GM21423 (cell line): ENCODE measurements around the gene KRTAP10-5.
"Not testable (repeated sequence)": the region's sequence is repeated elsewhere in the genome, so short reads cannot be mapped to it uniquely, and the experiment has no call there.

ENCODE experiments used
- ATAC-seq: cut with Tn5 transposase; IDR thresholded peaks from one replicate; pipeline ENCODE4 v1.9.1; 2021; ENCODE audit warnings: mild to moderate bottlenecking, moderate library complexity; ENCODE audit not compliant: unreplicated experiment

The KRTAP10-5 gene

DNA sequence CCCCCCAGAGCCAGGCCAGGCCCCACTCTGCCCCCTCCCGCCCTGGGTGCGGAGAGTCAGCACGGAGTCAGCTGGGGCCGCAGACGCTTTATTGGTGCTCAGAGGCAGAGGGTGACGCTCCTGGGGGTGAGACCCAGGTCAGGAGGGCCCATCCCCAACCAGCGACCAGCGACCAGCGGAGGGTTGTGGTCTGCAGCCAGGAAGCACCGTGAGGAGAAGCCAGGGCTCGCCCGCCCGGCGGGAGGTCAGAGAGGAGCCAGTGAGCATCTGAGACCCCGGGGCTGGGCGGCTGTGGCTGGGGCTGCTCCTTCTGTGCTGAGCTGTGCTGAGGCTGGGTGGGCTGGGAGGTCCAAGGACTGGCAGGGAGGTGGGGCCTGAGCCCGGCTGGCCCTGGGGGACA lies 30.1 kb downstream of the KRTAP10-5 start:
- not testable (repeated sequence) for ATAC-seq

GRCh38 chr21:44549525-44550211 lies 30.7 kb downstream of the KRTAP10-5 start:
- ATAC-seq, result no peak

DNA sequence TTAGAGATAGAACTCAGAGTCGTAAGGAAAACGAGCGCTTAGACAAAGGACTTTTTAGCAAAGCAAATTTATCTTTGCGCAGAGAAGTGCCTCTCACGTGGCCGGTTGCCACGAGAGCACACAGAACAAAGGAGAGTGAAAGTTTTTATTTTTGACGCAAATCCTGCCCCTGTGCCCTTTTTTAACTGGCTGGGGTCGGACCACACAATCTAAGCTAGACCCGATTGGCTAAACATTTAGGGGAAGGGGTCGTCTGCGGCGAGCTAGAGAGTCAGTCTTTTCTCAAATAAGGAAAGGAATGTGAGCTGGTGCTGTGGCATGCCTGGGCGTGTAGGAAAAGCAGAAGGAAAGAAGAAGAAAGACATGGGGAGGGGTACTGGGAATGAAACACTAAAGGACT lies 31.5 kb downstream of the KRTAP10-5 start:
- ATAC-seq, result no peak

GRCh38 chr21:44548381-44548780 lies 32.0 kb downstream of the KRTAP10-5 start:
- ATAC-seq, result no peak

DNA sequence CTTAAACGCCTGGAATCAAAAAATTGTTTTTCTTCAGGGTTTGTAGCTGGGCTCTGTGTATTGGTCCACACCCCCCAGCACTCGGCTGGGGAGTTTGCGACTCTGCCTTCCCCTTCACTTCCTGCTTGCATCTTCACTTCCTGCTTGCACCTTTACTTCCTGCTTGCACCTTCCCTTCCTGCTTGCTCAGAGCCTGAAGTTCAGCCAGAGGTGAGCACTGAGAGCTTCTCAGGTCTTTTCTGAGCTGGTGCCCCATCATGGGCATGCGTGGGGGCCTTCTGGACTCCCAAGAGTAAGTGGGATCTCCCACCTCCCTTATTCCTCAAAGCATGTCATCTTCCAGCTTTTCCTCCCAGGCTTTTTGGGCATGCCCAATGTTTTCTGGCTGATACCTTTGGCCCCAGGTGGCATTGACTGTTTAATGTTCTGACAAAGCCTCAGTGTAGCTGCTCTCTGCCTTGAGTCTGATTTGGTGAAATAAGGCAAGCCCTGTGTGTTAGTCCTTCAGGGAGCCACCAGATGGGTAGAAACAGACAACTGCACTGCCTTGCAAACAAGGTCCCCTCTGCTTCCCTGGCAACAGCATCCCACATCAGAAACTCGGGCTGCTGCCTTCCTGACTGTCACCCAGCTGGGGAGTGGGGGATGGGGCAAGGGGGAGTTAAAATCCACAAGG lies 32.6 kb downstream of the KRTAP10-5 start:
- no peak for ATAC-seq

GRCh38 chr21:44544566-44544965 lies 35.8 kb downstream of the KRTAP10-5 start:
- no peak for ATAC-seq

DNA sequence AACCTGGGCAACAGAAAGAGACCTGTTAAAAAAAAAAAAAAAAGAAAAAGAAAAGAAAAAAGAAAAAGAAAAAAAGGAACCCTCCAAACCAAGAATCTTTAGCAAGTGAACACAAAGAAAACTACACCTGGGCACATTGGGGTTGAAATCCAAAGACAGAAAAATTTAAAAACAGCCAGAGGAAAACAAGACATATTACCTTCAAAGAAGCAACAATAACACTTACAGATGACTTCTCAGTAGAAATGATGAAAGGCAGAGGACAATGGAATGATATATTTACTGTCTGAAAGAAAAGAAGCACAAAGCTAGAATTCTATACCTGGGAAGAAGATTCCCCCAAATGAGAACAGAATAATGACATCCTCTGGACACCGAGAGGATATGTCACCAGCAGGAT lies 37.7 kb downstream of the KRTAP10-5 start:
- no peak for ATAC-seq

- no peak for ATAC-seq
Measured at GRCh38 chr21:44540741-44541288, 39.6 kb downstream of the KRTAP10-5 start.

DNA sequence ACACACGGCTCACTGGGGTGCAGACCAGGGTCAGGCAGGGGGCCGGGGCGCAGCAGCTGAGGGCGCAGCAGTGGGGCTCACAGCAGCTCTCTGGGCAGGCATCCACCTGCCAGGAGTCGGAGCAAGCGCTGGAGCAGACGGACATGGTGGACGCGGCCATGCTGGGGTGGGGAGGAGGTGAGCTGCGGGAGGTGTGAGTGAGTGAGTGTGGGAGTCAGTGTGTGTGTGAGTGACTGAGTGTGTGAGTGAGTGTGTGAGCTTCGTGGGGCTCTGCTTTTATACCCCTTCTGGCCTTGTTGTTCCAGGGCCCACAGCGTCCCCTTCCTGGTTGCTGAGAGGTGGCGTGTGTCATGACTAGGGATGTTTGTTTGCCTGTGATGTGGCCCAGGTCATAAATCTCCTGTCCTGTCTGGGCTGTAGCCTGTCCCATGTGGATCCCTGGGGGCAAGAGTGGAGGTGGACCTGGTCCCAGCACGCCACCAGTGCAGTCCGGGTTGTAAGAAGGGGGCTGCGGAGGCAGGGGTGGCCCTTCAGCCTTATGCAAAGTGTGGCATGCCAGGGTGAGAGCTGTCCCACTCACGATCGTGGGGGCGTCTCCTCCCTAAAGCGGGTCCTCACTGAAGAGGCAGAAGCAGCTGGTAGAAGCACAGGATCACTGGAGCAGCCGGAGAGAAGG lies 40.3 kb downstream of the KRTAP10-5 start, which contains the start of gene KRTAP10-1:
Gene KRTAP10-1 (minus strand): TSS at position 205 of the 676 bp plus-strand sequence. CDS start 45 bp downstream, at position 160.
- no peak for ATAC-seq

- no peak for ATAC-seq
Measured at GRCh38 chr21:44539046-44539445, 41.4 kb downstream of the KRTAP10-5 start.

DNA sequence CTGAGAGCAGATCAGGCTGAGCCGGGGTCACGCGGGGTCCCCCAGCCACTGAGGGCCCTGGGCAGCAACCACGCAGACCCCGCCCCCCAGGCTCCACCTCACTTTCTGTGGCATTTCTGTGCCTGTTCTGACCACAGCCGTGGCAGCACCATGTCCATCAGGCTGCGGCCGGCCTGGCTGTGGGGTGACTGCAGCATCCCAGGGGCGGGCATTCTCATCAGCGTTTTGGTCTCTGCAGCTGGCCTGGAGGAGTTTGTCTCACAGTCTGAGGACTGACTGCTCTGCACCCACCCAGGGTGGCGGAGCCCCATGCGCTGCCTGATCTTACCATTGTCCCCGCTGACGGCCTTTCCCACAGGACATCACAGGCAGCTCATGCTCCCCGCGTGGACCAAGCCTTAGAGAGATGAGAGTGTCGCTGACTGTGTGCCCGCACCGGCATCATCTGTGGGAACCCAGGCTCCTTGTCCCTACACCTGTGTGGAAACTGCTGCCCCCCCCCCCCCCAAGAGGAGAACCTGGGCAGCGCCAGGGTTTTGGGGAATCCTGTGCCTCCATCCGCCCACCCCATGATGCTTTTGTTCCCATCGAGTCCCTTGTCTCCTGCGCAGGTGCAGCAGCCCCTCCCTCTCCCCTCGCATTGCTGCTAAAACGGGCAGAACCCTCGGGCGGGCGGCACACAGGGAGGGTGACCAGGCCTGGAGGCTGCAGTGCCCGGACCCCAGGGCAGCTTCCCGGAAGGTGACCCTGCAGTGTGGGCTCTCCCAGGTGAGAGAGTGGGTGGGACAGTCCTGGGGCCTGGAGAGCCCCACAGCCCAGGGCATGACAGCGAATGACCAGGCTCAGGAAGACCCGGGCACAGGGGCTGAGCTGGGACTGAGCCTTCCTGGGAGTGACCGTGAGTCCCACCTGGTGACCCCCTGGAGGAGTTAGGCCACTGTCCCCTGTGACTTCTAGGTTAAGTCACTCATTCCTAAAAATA lies 42.2 kb downstream of the KRTAP10-5 start:
- no peak for ATAC-seq

- ATAC-seq, result no peak
Measured at GRCh38 chr21:44535963-44536362, 44.4 kb downstream of the KRTAP10-5 start.

- no peak for ATAC-seq
Measured at GRCh38 chr21:44534688-44535087, 45.7 kb downstream of the KRTAP10-5 start.

GRCh38 chr21:44533891-44534627 lies 46.3 kb downstream of the KRTAP10-5 start:
- no peak for ATAC-seq

DNA sequence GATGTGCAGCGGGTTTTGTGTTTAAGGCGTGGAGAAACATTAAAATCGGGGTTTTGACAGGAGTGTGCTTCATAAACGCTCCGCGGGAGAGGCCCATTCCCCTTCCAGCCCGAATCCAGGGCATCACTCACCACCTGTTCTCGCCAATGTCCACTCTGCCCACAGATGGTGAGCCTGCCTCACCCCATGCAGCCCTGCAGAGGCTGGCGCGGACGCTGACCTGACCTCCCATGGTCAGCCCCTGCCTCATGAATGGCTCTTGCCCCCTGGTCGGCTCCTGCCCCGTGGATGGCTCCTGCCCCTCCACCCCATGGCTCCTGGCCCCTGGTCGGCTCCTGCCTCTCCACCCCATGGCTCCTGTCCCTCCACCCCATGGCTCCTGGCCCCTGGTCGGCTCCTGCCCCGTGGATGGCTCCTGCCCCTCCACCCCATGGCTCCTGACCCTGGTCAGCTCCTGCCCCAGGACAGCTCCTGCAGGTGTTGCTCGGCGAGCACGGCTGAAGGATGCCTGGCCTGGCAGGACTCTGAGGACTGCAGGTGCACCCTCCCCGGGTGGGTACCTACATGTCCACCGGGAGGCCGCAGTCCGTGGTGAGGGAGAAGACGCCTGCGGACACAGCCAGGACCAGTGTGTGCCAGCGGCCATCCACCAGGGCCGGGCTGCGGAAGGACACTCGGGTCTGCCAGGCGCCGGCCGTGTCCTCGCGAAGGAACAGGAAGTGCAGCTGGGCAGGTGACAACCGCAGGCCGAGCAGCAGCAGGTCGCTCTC lies 47.1 kb downstream of the KRTAP10-5 start:
- ATAC-seq, result no peak

- ATAC-seq, result no peak
Measured at GRCh38 chr21:44532712-44533111, 47.7 kb downstream of the KRTAP10-5 start.

DNA sequence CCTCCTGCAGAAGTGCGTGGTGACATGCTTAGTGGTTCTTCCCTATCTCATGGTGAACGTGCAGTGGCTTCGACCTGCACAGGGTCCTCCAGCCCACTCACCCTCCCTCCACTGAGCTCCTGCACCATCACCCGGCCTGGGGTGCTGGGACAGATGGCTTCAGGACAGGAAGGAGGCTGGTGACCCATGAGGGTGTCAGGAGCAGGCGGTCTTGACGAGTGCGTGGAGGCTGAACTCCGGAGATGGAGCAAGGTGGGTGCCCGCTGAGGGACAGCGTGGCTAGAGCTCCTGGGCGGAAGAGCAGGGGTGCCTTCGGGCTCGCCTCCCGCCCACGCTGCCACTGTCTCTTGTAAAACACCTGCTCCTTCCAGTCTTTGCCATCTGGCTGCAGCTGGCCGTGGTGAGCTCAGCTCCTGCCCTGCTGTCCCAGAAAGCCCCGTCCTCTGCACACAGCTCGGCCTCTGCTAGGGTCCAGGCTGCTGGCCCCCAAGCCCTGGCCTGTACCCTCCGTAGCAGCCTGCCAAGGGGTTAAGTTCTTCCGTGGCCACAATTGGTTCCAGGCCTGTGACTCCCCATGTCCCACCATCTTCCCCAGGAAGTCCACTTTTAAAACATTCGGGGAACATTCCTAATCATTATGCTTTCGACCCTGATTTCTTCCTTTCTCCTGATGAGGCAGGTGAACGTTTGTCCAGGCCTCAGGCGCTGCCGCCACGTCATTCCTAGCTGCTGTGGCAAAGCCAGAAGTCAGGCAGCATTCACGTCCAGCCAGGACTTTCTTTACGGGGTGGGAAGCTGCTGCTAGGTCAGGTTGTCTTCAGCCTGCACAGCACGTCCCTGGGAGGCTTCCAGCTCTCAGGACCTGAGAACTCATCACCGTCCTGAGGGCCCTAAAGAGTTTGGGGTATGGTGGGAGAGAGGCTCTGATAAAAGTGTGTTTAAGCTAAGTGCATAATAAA lies 48.5 kb downstream of the KRTAP10-5 start:
- ATAC-seq, result no peak
